HCT116 (cell line): ENCODE measurements around the gene FES.

Experiments used
- POLR2AphosphoS5 ChIP-seq: IDR thresholded peaks from 2 replicates; pipeline ENCODE4 v1.6.1; 2011; ENCODE audit warnings: mild to moderate bottlenecking, low read depth, low read length, moderate library complexity
- TF ChIP-seq, protein P1 (sequence below), 3 experiments: fragments of 200-600 bp in 1 of 3; sonication (generic) in 1 of 3; IDR thresholded peaks in 2 of 3; conservative IDR thresholded peaks in 1 of 3; 2 replicates each; pipeline ENCODE4 v1.5.1; 2012 to 2017; ENCODE audit warnings: low read depth in 2 of 3, low read length in 2 of 3, antibody characterized with exemption in 1 of 3, borderline replicate concordance in 1 of 3, control low read depth in 1 of 3, mild to moderate bottlenecking in 1 of 3, mixed read lengths in 1 of 3, mixed run types in 1 of 3, moderate library complexity in 1 of 3; ENCODE audit not compliant: insufficient read depth in 1 of 3

DNA sequence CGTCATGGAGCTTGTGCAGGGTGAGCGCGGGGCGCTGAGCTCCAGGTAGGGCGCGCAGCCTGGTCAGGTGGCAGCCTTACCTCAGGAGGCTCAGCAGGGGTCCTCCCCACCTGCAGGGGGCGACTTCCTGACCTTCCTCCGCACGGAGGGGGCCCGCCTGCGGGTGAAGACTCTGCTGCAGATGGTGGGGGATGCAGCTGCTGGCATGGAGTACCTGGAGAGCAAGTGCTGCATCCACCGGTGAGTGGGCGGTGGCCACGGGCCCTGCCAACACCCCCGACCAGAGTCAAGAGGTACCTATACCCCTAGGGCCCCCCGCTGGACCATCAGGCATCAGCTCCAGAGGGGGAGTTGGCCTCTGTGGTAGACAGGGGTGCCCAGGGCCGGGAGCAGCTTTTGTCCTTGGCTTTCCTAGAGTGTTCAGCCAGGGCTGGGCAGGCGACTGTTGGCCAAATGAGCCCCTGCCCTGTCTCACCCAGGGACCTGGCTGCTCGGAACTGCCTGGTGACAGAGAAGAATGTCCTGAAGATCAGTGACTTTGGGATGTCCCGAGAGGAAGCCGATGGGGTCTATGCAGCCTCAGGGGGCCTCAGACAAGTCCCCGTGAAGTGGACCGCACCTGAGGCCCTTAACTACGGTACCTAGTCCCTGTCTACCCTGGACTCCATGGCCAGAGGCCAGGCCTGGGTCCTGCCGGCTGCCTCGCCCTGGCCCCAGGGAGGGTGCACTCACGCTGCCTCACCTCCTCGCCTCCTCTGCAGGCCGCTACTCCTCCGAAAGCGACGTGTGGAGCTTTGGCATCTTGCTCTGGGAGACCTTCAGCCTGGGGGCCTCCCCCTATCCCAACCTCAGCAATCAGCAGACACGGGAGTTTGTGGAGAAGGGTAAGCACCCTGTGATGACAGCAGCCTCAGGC lies 9.1 kb downstream of the FES start:
- TF ChIP-seq, protein P1, sequence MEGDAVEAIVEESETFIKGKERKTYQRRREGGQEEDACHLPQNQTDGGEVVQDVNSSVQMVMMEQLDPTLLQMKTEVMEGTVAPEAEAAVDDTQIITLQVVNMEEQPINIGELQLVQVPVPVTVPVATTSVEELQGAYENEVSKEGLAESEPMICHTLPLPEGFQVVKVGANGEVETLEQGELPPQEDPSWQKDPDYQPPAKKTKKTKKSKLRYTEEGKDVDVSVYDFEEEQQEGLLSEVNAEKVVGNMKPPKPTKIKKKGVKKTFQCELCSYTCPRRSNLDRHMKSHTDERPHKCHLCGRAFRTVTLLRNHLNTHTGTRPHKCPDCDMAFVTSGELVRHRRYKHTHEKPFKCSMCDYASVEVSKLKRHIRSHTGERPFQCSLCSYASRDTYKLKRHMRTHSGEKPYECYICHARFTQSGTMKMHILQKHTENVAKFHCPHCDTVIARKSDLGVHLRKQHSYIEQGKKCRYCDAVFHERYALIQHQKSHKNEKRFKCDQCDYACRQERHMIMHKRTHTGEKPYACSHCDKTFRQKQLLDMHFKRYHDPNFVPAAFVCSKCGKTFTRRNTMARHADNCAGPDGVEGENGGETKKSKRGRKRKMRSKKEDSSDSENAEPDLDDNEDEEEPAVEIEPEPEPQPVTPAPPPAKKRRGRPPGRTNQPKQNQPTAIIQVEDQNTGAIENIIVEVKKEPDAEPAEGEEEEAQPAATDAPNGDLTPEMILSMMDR (IDR thresholded peaks at IDR 0.05 in 2 of 3, conservative IDR thresholded peaks at IDR 0.05 in 1 of 3; ENCODE audit: borderline replicate concordance in 1 of 3, insufficient read depth in 1 of 3, low read depth in 2 of 3, low read length in 2 of 3), result peak; percentile 55 to 70 (median 65); a peak in 5 of 6 replicates
- TF ChIP-seq POLR2AphosphoS5, result peak; percentile 85
